ENCODE data around the gene HNMT. TPM values are rescaled to one million over a fixed set of nuclear protein-coding genes. Genes with fewer than 3 reads are reported as not detected.

The HNMT gene
- total and polyA plus RNA-seq, 2 of the 13 experiments (the other 11 are each of a cell fraction or from before 2014, with no cell fraction given): 279 to 309 TPM

GRCh38 chr2:137944714-137945113 is 19.6 kb upstream of the HNMT start:
- ChIA-PET CTCF (ENCODE audit: low intra/inter-chr PET ratio, low total read pairs) (no interaction called here), POLR2A (interaction anchor here (1.7 to 19.0 kb wide), 4 partner anchors 12 to 166 kb away, joined by 6 to 733 read pairs (median 32); partner anchors contain the start of gene HNMT)
- DNase-seq (ENCODE audit: low spot score) (no peak), ATAC-seq (no peak), FAIRE-seq (no peak)
- Histone ChIP-seq H3K4me3 (replicated peaks in 1 of 3; ENCODE audit: insufficient read depth in 1 of 3, low read depth in 2 of 3, low read length in 3 of 3) (no peak overlapping the region; a peak in 1 of 6 replicates), H3K27me3 (ENCODE audit: control insufficient read depth in 1 of 2, insufficient read depth in 2 of 2, low read length in 2 of 2) (no peaks in the 10 kb centered on the region), H3K79me2 (ENCODE audit: insufficient read depth, low read length) (peaks cover 15% of the 10 kb centered on the region), H3K36me3 (replicated peaks in 1 of 2; ENCODE audit: control insufficient read depth in 1 of 2, insufficient read depth in 2 of 2, low read length in 2 of 2) (no peaks in the 10 kb centered on the region), H4K20me1 (ENCODE audit: insufficient read depth, low read length) (no peaks in the 10 kb centered on the region), H3K9me3 (ENCODE audit: low read length) (no peaks in the 10 kb centered on the region), H3K4me2 (ENCODE audit: low read depth, low read length) (peak overlapping the region; percentile 84; the same call in 1 of the 2 replicates), H3K4me1 (ENCODE audit: insufficient read depth, low read length) (peaks cover 83% of the 10 kb centered on the region), H3K27ac (ENCODE audit: extremely low read length, insufficient read depth, low read length) (peak overlapping the region; percentile 99), H3K9ac (ENCODE audit: insufficient read depth, low read depth, low read length) (peak overlapping the region; percentile 83), H2AFZ (ENCODE audit: low read length) (no peak overlapping the region)
- no TSS peak for BruUV-seq (replicated peaks)
- in situ Hi-C loops (cut with HindIII; ENCODE audit: extremely low pct_ligation_motif_present, low pct_unique_long_range_greater_than_20kb) (no loop called here), intact Hi-C loops (cut with micrococcal nuclease; ENCODE audit: unreplicated experiment) (no loop called here)
- WGBS (ENCODE audit: low lambda C conversion rate): 70% methylated on average over 5 of the region's 5 CpGs
- TF ChIP-seq PCBP1 (IDR thresholded peaks at IDR 0.05; ENCODE audit: borderline replicate concordance, low read depth, low read length) (no peak), ZC3H4 (CRISPR knock-in tag; IDR thresholded peaks at IDR 0.05; ENCODE audit: borderline replicate concordance) (no peak), HHEX (CRISPR knock-in tag; IDR thresholded peaks at IDR 0.05) (no peak), MTA1 (CRISPR knock-in tag; IDR thresholded peaks at IDR 0.05; ENCODE audit: borderline replicate concordance) (no peak), ZNF570 (CRISPR knock-in tag; IDR thresholded peaks at IDR 0.05; ENCODE audit: borderline replicate concordance) (no peak), ZNF543 (CRISPR knock-in tag; IDR thresholded peaks at IDR 0.05) (no peak), CREB3 (CRISPR knock-in tag; IDR thresholded peaks at IDR 0.05) (no peak), BRCA1 (CRISPR knock-in tag; IDR thresholded peaks at IDR 0.05) (no peak), EP300 (IDR thresholded peaks at IDR 0.05; ENCODE audit: low read depth in 2 of 2, low read length in 2 of 2) (no peak), EP300 (CRISPR knock-in tag; IDR thresholded peaks at IDR 0.05; ENCODE audit: borderline replicate concordance) (no peak), SRSF9 (IDR thresholded peaks at IDR 0.05; ENCODE audit: borderline replicate concordance, insufficient read depth, low read depth, low read length, poor library complexity, severe bottlenecking) (no peak), ZNF646 (CRISPR knock-in tag; IDR thresholded peaks at IDR 0.05) (no peak), PLRG1 (conservative IDR thresholded peaks at IDR 0.05) (no peak), ZBTB2 (CRISPR knock-in tag; IDR thresholded peaks at IDR 0.05; ENCODE audit: low read depth) (no peak), MAF1 (CRISPR knock-in tag; IDR thresholded peaks at IDR 0.05; ENCODE audit: borderline replicate concordance) (no peak), ZNF33A (CRISPR knock-in tag; IDR thresholded peaks at IDR 0.05; ENCODE audit: borderline replicate concordance) (no peak), IRX3 (CRISPR knock-in tag; IDR thresholded peaks at IDR 0.05; ENCODE audit: borderline replicate concordance, low read depth) (no peak)

Data from HepG2 (cell line).